Fibroblast of lung (primary cell): ENCODE results near the gene TBRG4.

Source experiments
- CTCF ChIP-seq, 2 donors: IDR thresholded peaks in 1 of 2; conservative IDR thresholded peaks in 1 of 2; 1 replicate in 1 of 2; 2 replicates in 1 of 2; pipeline ENCODE4 v1.5.1; 2011 to 2012; ENCODE audit warnings: low read length in 2 of 2, control low read depth in 1 of 2, inconsistent platforms in 1 of 2, low read depth in 1 of 2, mild to moderate bottlenecking in 1 of 2
- EZH2 ChIP-seq: IDR thresholded peaks from 2 replicates; pipeline ENCODE4 v1.5.1; 2012; ENCODE audit warnings: low read length, control low read depth, mild to moderate bottlenecking; ENCODE audit errors: missing control alignments

DNA sequence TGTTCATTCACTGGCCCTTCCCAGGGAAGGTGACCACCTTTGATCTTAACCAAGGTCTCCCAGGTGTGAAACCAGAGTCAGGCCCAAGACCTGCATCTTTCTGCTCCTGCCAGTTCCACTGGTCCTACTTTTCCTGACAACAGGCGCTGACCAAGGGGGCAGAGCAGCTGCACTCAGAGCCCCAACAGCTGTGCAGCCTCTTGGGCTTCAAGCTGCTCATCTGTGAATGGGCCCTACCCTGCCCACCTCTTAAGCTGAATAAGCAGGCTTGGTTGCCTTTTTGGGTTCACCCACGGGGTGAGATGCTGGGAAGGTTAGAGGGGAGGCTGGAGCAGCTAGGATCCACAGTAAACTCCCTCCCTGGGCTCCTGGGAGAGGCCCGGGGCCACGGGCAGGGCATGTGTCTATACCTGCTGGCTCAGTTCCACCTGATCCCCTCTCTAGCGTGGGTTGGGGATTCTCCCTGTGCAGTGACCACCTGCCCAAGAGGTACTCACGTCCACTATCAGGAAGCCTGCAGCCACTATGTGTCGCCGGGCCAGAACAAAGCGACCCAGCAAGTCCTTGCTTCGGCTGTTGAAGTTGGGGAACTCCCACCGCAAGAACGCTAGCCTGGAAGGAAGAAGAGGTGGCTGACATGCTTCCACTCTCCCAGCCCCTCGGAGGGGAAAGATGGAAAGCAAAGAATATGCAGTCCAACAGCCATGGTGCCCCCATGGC is 10.6 kb downstream of the TBRG4 start:
- TF ChIP-seq CTCF (conservative IDR thresholded peaks at IDR 0.05 in 1 of 2, IDR thresholded peaks at IDR 0.05 in 1 of 2; ENCODE audit: low read depth in 1 of 2, low read length in 2 of 2) (no peak), EZH2 (no peak)
